ENCODE measurements around the gene ASCC2.
"Not testable (repeated sequence)": the region's sequence is repeated elsewhere in the genome, so short reads cannot be mapped to it uniquely, and the experiment has no call there.

Gene ASCC2

GRCh38 chr22:29754658-29755395, 83.2 kb downstream of the ASCC2 start:
- not testable (repeated sequence) for DNase-seq

DNA sequence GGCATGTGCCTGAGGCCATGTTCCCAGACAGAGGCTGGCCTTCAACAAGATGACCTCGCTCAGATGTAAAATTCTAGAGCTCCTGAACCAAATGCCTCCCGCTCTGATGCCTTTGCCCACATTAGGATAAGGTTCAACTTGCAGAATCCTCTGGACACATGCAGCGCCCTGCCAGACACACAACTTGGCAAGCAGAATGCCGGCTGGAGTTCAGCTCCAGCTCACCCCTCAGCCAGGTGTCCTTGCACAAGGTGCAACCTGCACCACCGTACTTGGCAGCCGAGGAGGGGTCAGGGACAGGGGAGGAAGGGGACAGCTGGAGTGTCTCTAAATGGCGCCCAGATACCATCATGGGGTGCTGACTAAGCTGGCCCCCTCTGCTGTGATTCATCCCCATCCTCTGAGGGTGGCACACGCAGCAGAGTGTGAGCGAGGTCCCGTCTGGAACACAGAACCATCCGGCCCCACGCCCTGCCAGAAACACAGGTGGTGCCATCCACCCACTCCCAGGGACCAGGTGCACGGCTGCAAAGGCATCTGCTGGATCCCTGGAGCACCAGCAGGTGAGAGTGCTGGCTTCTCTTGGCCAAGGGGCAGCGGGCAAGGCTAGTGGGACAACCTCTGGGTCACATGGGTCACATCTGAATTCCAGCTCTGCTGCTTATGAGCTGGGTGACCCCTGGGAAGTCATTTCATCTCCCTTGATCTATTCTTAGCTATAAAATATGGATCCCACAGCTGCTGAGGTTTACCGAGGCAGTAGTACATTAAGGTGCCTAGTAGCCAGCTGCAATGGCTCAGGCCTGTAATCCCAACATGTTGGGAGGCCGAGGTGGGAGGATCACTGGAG, 84.0 kb downstream of the ASCC2 start:
- DNase-seq = no peak

DNA sequence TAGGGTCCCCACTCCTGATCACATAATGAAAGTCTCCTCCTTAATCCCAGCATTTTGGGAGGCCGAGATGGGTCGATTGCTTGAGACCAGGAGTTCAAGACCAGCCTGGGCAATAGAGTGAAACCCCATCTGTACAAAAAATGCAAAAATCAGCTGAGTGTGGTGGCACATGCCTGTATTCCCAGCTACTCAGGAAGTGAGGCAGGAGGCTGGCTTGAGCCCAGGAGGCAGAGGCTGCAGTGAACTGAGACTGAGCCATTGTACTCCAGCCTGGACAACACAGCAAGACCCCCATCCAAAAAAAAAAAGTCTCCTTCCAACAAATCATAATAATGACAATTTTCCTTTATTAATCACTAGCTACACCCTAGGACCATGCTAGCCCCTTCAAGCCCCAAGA, 86.4 kb downstream of the ASCC2 start:
- DNase-seq = no peak

DNA sequence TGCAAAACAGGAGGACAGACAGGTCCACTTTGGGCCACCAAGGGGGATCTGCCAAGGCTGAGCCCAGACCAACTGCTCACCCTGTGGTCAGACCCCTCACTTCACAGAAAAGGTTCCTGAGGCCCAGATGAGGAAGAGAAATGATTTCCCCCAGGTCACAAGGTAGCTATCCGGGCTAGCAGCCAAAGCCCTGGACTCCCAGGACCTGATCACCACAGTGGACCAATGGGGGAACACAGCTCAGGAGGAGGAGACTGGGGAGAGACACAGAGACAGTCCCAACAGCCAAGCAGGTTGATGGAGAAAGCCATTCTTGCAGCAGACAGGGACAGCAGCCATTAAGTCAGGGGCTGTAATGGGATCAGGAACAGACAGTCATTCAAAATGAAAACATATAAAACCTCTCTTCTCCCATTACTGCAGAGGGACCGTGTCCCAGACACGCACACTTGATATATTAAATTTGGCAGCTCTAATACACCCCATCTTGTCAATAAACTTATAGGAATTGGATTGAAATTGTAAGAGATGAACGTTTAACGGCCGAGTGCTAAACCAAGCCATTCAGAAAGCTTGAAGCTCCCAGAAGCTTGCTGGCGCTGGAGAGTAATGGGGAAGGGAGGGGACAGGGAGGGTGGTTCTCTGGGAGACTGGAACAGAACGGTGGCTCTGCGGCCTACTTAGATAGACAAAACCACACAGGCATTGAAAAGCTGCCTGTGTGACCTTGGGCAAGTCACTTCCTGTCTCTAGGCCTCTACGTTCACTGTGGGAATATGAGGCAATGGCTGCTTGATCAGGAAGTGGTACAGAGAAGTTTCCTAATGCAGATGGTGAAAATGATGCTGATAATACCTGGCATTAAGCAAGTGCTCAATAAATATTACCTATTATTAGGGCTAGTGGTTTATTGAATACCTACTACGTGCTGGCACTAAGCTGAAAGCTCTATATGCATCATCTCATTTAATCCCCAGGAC, 87.2 kb downstream of the ASCC2 start:
- no peak for DNase-seq

DNA sequence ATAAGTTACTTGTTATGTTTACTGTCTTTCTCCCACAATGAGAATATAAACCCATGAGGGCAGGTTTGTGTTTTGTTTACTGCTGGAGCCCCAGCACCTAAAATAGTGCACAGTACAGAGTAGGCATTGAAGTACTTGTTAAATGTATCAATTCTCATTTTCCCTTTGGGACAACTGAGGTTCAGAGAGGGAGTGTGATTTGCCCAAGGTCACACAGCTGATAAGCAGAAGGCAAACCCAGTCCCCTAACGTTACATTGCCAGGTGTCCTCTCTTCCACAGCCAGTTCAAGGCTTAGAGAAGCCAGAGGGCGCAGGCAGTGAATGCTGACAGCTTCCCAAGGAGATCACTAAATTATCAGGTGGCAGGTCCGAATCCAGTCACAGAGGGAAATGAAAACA, 88.0 kb downstream of the ASCC2 start:
- no peak for DNase-seq

DNA sequence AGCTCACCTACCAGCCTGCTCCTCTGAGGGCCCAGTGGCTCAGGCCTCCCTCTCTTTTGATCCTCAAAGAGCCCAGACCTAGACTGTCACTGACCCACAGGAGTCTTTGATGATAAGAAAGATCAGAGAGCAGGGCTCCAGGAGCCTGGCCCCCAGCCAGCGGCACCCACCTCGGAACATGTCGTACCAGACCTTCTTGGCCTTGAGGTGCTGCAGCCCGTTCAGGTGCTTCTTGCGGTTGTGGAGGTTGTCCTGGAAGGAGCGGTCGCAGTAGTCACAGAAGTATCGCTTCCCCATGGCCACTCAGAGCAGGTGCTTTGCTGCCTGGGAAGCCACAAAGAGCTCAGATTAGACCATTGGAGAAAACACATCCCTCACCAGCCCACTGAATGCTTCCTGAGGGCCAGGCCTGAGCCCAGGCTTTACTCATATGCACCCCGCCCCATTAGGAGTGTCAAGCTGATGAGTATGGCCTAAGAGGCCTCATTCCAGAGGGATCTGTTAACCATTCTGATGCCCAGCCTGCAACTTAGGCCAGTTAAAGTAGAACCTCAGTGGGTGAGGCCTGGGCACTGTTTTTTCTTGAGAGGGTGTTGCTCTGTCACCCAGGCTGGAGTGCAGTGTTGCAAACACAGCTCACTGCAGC, 89.7 kb downstream of the ASCC2 start:
- DNase-seq = no peak

DNA sequence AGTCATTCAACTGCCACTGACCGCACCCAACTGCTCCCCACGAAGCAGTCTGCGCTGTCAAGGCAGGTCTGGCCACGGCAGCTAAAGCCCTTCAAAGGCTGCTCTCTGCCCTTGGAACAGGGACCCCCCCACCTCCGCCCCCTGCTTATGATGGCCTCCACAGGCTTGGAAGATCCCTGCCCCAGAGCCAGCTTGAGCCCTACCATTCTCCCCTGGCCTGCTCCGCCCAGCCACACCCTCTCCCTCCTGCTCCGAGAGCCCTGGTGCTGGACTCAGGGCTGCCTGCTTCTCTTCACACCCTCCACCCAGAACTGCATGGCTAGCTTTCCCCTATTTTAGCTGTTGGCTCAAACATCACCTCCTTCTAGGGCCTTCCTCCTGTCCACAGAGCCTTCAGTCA, 90.2 kb downstream of the ASCC2 start:
- DNase-seq = no peak

DNA sequence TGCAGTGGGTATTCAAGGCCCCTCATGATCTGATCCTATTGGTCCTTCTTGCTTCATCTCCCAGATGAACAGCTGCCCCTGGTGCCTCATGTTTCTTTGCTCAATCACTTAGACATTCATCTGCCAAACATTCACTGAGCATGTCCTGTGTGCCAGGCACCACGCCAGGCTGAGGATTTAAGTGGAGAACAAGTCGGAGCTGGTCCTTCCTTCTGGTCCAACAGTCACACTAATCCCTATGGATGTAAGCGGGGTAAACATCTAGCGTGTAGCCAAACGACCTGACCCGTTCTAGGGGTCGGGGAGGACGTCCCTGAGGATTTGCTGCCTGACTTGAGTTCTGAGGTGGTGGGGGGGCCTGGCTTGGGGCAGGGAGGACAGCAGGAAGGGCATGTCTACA, 93.2 kb downstream of the ASCC2 start:
- DNase-seq = peak; percentile 12

- no peak for DNase-seq
These were observed 95.7 kb downstream of the ASCC2 start for GRCh38 chr22:29742326-29742725.

DNA sequence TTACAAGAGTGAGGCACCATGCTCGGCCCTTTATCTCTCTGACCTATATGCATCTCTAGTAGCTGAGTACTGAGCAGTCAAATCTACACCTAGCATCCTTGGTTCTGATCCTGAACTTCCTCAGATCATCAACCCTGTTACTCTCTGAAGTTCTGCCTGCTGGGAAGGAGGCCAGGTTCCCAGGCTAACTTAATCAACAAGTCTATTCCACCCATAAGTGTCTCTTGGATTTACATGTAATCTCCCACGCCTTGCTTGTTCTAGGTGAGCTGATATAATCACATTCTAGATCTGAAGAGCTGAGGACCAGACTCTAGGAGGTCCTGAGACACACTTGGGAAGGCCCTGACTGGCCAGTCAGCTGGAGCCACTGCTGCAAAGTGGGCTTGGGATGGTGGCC, 96.1 kb downstream of the ASCC2 start:
- no peak for DNase-seq

DNA sequence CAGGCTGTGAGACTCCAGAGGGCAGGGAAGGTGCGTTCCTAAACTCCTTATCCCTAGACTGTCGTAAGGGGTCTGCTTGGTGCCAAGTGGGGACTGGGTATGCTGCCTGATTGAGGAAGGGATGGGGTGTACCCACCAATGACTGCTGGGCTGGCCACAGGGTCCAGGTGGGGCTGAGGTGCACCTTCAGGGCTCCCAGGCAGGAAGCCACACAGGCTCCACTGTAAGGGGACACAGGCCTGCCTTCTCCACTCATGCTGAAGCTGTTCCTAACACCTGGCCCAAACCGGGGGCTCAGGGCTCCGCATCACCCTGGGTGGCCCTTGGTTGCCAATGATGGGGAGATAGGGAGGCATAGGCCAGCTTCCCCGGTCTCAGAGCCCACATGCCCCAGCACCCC, 97.9 kb downstream of the ASCC2 start:
- DNase-seq = no peak

DNA sequence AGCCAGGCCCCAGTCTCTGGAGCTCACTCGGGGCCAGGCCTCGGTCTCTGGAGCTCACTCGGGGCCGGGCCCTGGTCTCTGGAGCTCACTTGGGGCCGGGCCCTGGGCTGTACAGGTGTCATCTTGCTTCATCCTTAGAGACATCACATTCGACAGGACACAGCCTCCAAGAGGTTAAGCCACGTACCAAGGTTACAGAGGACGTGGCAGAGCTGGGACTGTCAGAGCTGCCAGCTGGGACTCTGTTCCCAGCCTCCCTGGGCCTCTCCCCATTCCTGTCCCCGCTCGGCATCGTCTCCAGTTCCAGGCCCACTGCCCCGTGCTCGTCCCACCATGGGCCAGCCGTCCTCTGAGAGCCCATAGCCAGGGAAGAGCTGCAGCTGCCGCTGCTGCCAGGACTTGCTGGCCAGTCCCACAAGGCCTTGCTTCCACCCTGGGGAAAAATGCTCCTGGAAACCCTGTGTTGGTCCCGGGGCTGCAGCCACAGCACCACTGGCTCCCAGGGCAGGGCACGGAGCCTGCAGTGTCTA, 98.7 kb downstream of the ASCC2 start:
- DNase-seq = no peak
